Measurements from ENCODE around the gene PRR14L.

Gene PRR14L

GRCh38 chr22:31739795-31740201, 10.1 kb downstream of the PRR14L start:
- Histone ChIP-seq H3K4me1 (ENCODE audit: insufficient read depth, low read length, poor library complexity, severe bottlenecking) (peaks cover 2% of the 10 kb centered on the region), H3K79me2 (ENCODE audit: insufficient read depth, low read length) (peaks cover 44% of the 10 kb centered on the region), H2AFZ (ENCODE audit: low read length) (no peak overlapping the region), H3K9ac (ENCODE audit: low read depth, low read length, poor library complexity, severe bottlenecking) (no peak overlapping the region), H3K27me3 (ENCODE audit: insufficient read depth, low read length, poor library complexity, severe bottlenecking) (no peaks in the 10 kb centered on the region), H3K4me3 (ENCODE audit: low read length, poor library complexity, severe bottlenecking) (no peak overlapping the region), H3K9me3 (ENCODE audit: insufficient read depth, low read depth, low read length) (no peaks in the 10 kb centered on the region), H4K20me1 (ENCODE audit: insufficient read depth, low read length, poor library complexity, severe bottlenecking) (no peaks in the 10 kb centered on the region), H3K36me3 (ENCODE audit: insufficient read depth, low read length) (peaks cover 7% of the 10 kb centered on the region; the same call in 1 of the 2 replicates), H3F3A (ENCODE audit: low read depth) (no peaks in the 10 kb centered on the region), H3K9me2 (replicated peaks; ENCODE audit: low read depth, low read length) (no peaks in the 10 kb centered on the region), H3K4me2 (ENCODE audit: low read depth, low read length, poor library complexity, severe bottlenecking) (no peak overlapping the region)
- TF ChIP-seq CTCF (conservative IDR thresholded peaks at IDR 0.05; ENCODE audit: low read length) (no peak), EZH2phosphoT487 (IDR thresholded peaks at IDR 0.05; ENCODE audit: borderline replicate concordance) (no peak)

DNA sequence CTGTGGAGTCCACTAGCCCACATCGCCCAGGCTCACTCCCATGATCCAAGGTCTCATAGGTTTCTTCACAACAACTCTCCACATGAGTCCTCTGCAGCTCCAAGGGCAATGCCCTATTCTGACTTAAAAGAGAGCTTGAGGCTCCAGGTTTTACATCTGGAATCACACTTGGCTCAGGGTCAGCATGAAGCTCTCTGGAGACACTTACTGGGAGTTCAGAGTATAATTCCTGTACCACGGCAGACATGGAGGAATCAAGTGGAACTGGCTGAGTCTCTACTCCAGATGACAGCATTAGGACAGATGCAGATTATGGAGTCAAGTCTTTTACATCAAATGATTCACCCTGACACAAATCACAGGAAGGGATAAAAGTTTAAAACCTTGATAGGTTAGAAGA, 11.4 kb downstream of the PRR14L start:
- H3K9me3 ChIP-seq (ENCODE audit: insufficient read depth, low read depth, low read length) = no peaks in the 10 kb centered on the region
- no peaks in the 10 kb centered on the region for H3K4me1 ChIP-seq (ENCODE audit: insufficient read depth, low read length, poor library complexity, severe bottlenecking)
- no peak overlapping the region for H3K4me3 ChIP-seq (ENCODE audit: low read length, poor library complexity, severe bottlenecking)
- TF ChIP-seq EZH2phosphoT487 (IDR thresholded peaks at IDR 0.05; ENCODE audit: borderline replicate concordance) (no peak), CTCF (conservative IDR thresholded peaks at IDR 0.05; ENCODE audit: low read length) (no peak)
- no peak overlapping the region for H3K4me2 ChIP-seq (ENCODE audit: low read depth, low read length, poor library complexity, severe bottlenecking)
- no peaks in the 10 kb centered on the region for H3K9me2 ChIP-seq (replicated peaks; ENCODE audit: low read depth, low read length)
- H2AFZ ChIP-seq (ENCODE audit: low read length) = no peak overlapping the region
- no peak overlapping the region for H3K9ac ChIP-seq (ENCODE audit: low read depth, low read length, poor library complexity, severe bottlenecking)
- no peaks in the 10 kb centered on the region for H4K20me1 ChIP-seq (ENCODE audit: insufficient read depth, low read length, poor library complexity, severe bottlenecking)
- H3F3A ChIP-seq (ENCODE audit: low read depth) = no peaks in the 10 kb centered on the region
- peaks cover 43% of the 10 kb centered on the region for H3K79me2 ChIP-seq (ENCODE audit: insufficient read depth, low read length)
- peaks cover 7% of the 10 kb centered on the region; the same call in 1 of the 2 replicates for H3K36me3 ChIP-seq (ENCODE audit: insufficient read depth, low read length)
- no peaks in the 10 kb centered on the region for H3K27me3 ChIP-seq (ENCODE audit: insufficient read depth, low read length, poor library complexity, severe bottlenecking)

DNA sequence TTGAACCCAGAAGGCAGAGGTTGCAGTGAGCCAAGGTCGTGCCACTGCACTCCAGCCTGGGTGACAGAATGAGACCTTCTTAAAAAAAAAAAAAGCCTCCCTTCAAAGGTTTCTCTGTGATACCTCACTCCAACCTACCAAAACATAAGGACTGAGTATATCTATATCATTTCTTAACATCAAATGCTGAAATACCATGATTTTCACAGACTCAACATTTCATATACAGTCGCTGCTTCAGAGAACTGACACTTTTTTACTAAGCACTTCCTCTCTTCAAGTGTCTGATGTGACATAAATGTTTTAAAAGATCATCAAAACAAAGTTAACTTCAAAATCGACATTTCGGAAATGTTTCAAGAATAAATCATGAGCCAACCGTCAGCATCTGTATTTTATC, 12.0 kb downstream of the PRR14L start:
- Histone ChIP-seq H3K4me3 (ENCODE audit: low read length, poor library complexity, severe bottlenecking) (no peak overlapping the region), H3F3A (ENCODE audit: low read depth) (no peaks in the 10 kb centered on the region), H3K27me3 (ENCODE audit: insufficient read depth, low read length, poor library complexity, severe bottlenecking) (no peaks in the 10 kb centered on the region), H3K36me3 (ENCODE audit: insufficient read depth, low read length) (peaks cover 7% of the 10 kb centered on the region; the same call in 1 of the 2 replicates), H3K4me1 (ENCODE audit: insufficient read depth, low read length, poor library complexity, severe bottlenecking) (no peaks in the 10 kb centered on the region), H3K9ac (ENCODE audit: low read depth, low read length, poor library complexity, severe bottlenecking) (no peak overlapping the region), H3K9me3 (ENCODE audit: insufficient read depth, low read depth, low read length) (no peaks in the 10 kb centered on the region), H2AFZ (ENCODE audit: low read length) (no peak overlapping the region), H4K20me1 (ENCODE audit: insufficient read depth, low read length, poor library complexity, severe bottlenecking) (no peaks in the 10 kb centered on the region), H3K9me2 (replicated peaks; ENCODE audit: low read depth, low read length) (no peaks in the 10 kb centered on the region), H3K4me2 (ENCODE audit: low read depth, low read length, poor library complexity, severe bottlenecking) (no peak overlapping the region), H3K79me2 (ENCODE audit: insufficient read depth, low read length) (peaks cover 40% of the 10 kb centered on the region)
- TF ChIP-seq CTCF (conservative IDR thresholded peaks at IDR 0.05; ENCODE audit: low read length) = no peak
- TF ChIP-seq EZH2phosphoT487 (IDR thresholded peaks at IDR 0.05; ENCODE audit: borderline replicate concordance) = no peak

Data from Loucy (cell line).